Brain microvascular endothelial cell (primary cell): ENCODE results near the gene RABGGTB.

ENCODE experiments used
- DNase-seq: peaks from one replicate; pipeline ENCODE4 v3.0.0-alpha.2; 2020
- H3K27ac ChIP-seq: fragments of 250-450 bp; sonication (Bioruptor Pico); 2 replicates; pipeline ENCODE4 v1.5.1; 2020; ENCODE audit warnings: mild to moderate bottlenecking, moderate library complexity
- H3K27me3 ChIP-seq: fragments of 250-450 bp; sonication (Bioruptor Pico); replicated peaks from 2 replicates; pipeline ENCODE4 v1.5.1; 2020; ENCODE audit warnings: mild to moderate bottlenecking
- H3K36me3 ChIP-seq: fragments of 250-450 bp; sonication (Bioruptor Pico); replicated peaks from 2 replicates; pipeline ENCODE4 v1.5.1; 2020; ENCODE audit warnings: mild to moderate bottlenecking
- H3K4me3 ChIP-seq: 2 replicates; pipeline ENCODE4 v1.5.1; 2011; ENCODE audit warnings: low read depth, mild to moderate bottlenecking, control low read depth, low read length, moderate library complexity
- in situ Hi-C: cut with HindIII; loops from 2 replicates; pipeline ENCODE4 v1.10.0; 2017; ENCODE audit warnings: low sequenced_read_pairs, low pct_ligation_motif_present
- TF ChIP-seq, protein P1 (sequence below): IDR thresholded peaks from 2 replicates; pipeline ENCODE4 v1.5.1; 2011; ENCODE audit warnings: low read depth, mild to moderate bottlenecking, moderate library complexity, low read length, control low read depth, inconsistent platforms; ENCODE audit errors: missing control alignments

Gene RABGGTB

DNA sequence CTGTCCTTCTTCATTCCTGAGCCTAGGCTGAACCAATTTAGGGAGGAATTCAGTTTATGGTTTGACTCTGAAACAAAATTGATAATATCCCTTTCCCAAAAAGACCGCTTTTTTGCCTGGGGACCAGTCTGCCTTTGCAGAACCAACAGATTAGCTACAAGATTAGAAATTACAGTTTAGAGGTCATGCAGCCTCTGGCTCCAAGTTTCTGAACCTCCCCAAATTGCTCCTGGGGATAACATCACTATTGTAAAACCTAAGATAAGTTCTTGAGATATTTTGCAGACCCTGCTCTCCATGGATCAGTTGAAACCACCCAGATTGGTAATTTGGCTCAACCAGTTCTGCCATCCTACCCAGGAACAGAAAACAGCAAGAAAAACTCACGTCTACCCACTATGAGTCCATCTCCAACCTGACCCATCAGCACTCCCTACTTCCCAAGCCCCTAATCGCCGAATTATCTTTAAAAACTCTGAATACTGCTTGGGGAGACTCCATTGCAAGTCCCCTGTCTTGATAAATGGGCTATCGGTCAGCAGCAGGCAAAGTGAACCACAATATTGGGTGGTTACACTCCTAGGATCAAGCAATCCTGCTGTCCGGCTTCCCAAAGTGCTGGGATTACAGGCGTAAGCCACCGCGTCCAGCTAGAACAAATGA, 605 bp upstream of the RABGGTB start:
- peak overlapping the region; percentile 77 for H3K27ac ChIP-seq
- no peaks in the 10 kb centered on the region for H3K27me3 ChIP-seq
- peak overlapping the region; percentile 96 for H3K4me3 ChIP-seq
- in situ Hi-C loops: no loop called here
- no peak for DNase-seq
- H3K36me3 ChIP-seq: peaks cover 22% of the 10 kb centered on the region
- TF ChIP-seq, protein P1, sequence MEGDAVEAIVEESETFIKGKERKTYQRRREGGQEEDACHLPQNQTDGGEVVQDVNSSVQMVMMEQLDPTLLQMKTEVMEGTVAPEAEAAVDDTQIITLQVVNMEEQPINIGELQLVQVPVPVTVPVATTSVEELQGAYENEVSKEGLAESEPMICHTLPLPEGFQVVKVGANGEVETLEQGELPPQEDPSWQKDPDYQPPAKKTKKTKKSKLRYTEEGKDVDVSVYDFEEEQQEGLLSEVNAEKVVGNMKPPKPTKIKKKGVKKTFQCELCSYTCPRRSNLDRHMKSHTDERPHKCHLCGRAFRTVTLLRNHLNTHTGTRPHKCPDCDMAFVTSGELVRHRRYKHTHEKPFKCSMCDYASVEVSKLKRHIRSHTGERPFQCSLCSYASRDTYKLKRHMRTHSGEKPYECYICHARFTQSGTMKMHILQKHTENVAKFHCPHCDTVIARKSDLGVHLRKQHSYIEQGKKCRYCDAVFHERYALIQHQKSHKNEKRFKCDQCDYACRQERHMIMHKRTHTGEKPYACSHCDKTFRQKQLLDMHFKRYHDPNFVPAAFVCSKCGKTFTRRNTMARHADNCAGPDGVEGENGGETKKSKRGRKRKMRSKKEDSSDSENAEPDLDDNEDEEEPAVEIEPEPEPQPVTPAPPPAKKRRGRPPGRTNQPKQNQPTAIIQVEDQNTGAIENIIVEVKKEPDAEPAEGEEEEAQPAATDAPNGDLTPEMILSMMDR: no peak

DNA sequence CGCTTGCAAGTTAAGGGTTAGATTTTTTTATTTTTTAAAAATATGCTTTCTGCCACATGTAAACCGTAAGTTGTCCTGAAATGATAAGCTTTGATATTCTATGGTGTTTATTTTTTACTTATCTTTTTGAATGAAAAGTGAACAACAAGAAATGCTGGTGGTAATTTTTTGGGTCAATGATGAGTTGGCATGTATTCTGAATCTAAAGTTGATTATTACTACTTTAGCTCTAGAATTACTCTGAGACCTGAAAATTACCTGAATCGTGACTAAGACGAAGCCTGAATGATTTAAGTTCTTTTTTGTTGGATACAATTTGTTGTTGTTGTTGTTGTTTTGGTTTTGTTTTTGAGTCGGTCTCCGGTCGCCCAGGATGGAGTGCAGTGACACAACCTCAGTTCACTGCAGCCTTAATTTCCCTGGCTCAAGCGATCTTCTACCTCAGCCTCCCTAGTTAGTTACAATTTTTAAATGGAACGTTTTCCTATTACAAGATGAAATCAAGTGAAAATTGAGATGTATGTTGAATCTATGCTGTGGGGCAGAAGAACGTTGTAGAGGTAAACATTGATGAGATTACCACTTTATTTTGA, 941 bp downstream of the RABGGTB start:
- TF ChIP-seq, protein P1: no peak
- Histone ChIP-seq H3K4me3 (peak overlapping the region; percentile 96), H3K27ac (peak overlapping the region; percentile 77), H3K27me3 (no peaks in the 10 kb centered on the region), H3K36me3 (peaks cover 35% of the 10 kb centered on the region)
- in situ Hi-C loops: no loop called here
- DNase-seq: no peak

DNA sequence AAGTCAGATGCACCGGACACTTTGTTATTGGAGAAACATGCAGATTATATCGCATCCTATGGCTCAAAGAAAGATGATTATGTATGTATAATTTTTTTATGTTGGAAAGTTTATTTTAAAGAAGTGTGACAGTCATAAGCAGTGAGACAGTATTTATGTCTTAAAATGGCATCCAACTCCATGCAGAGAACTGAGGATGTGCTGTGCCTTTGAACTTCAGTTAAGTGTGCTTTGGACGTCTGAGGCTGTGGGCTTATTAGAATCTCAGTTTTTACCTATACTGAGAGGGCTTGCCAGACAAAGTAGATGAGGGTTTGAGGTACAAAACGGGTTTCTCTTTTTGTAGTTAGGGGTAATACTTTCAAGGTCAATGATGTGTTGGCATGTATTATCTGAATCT, 1.5 kb downstream of the RABGGTB start:
- TF ChIP-seq, protein P1: no peak
- Histone ChIP-seq H3K36me3 (peaks cover 40% of the 10 kb centered on the region), H3K4me3 (peak overlapping the region; percentile 96), H3K27me3 (no peaks in the 10 kb centered on the region), H3K27ac (no peak overlapping the region)
- in situ Hi-C loops: no loop called here
- DNase-seq: no peak

DNA sequence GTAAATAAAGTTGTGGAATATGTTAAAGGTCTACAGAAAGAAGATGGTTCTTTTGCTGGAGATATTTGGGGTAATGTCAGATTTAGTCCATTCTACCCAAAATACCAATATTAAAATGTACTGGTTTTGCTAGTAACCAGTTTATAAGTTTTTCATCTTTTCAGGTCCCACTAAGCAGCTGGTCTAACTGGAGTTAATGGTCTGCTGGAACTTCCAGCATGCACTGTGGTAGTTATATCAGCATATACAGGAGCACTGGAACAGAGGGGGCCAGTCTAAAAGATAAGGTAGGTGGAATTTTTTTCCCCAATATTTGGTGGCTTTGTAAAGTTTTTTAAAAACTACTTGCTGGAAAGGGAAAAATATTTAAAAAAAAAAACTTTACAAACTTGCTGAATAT, 3.9 kb downstream of the RABGGTB start:
- H3K27ac ChIP-seq: no peak overlapping the region
- peaks cover 63% of the 10 kb centered on the region for H3K36me3 ChIP-seq
- DNase-seq: no peak
- H3K4me3 ChIP-seq: peak overlapping the region; percentile 96
- TF ChIP-seq, protein P1: no peak
- in situ Hi-C loops: no loop called here
- H3K27me3 ChIP-seq: no peaks in the 10 kb centered on the region

DNA sequence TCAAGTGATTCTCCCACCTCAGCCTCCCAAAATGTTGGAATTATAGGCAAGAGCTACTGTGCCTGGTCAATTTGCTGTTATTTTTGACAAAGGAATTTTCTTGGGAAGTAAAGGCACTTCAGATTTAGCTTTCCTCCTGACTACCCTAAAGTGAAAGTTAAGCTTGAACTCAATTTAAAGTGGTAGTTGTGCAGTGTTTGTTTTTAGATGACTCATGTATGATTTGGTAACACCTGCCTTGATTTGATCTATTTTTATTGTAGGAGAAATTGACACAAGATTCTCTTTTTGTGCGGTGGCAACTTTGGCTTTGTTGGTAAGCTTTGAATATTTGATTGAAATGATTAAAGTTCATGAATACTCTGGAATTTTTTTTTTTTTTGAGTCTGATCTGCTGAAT, 5.0 kb downstream of the RABGGTB start:
- Histone ChIP-seq H3K36me3 (peaks cover 72% of the 10 kb centered on the region), H3K4me3 (peak overlapping the region; percentile 20), H3K27me3 (no peaks in the 10 kb centered on the region), H3K27ac (no peak overlapping the region)
- in situ Hi-C loops: no loop called here
- TF ChIP-seq, protein P1: no peak
- DNase-seq: no peak
